Measurements from ENCODE around the gene ATG7. TPM values are rescaled to one million over a fixed set of nuclear protein-coding genes. Genes with fewer than 3 reads are reported as not detected.

Gene ATG7
- polyA plus RNA-seq, 10 donors: 10.7 to 18.7 (median 14.0) TPM

DNA sequence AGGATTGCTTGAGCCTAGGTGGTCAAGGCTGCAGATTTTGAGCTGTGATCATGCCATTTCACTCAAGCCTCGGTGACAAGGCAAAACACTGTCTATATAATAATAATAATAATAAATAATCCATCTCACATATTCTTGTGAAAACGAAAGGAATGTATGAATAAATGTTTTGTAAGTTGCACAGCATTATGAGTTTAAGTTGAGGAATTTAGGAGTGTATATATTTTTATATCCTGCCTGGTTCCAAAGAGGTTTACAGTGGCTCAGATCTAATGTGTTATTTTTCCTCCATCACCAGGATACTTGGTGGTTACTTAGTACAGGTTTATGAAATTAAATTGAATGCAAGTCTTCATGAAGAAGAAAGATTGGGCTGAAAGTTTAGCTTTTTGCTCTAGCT, 77.2 kb downstream of the ATG7 start:
- no peak for DNase-seq

DNA sequence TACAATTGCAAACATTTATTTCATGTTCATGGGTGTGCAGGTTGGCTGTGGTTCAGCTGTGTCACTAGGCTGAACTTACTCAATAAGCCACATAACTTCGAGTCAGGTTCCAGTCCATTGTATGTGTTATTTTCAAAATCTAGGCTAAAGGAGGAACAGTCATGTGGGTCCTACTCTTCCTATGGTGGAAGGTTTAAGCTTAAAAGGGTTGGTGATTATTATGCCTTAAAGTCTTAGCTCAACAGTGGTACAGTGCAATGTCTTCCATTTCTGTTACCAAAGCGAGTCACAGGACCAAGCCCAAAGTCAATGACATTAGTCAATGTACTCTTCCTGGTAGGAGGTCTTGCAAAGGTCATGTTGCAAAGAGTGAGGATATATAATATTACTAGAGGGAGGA, 78.2 kb downstream of the ATG7 start:
- no peak for DNase-seq

GRCh38 chr3:11351451-11351850, 79.3 kb downstream of the ATG7 start:
- peak in 1 of 3 donors; percentile 11 for DNase-seq

DNA sequence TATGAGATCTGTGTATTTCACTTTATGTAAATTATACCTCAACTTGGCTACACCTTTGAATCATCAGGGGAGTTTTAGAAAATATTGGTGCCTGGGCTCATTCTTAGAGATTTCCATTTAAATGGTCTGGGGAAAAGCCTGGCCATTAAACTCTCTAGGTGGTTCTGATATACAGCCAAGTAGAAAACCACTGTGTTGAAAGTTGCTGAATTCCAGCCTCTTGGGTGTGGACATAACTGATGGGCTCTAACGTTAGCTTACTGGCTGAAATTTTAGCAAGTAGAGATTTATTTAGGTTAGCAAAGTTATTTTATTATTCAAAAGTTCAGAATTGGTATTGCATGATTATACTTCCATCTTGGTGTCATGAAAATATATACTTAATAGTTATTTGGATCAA, 84.1 kb downstream of the ATG7 start:
- DNase-seq: no peak

DNA sequence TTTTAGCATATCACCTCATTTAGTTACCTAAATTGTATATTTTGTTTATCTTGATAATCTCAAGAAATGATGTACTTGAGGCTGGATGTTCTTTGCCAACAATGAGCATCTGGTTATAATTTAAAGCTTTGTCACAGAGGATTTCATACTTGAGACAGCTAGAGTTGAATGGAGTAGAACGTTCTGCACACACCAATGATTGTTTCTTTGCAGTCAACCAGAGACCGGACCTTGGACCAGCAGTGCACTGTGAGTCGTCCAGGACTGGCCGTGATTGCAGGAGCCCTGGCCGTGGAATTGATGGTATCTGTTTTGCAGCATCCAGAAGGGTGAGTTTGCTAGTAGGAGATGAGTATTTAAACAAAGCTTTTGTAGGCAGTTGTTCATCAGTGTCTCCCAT, 90.4 kb downstream of the ATG7 start:
- peak in 1 of 3 donors; percentile 62 for DNase-seq

- no peak for DNase-seq
These were observed 91.5 kb downstream of the ATG7 start for GRCh38 chr3:11363715-11364114.

- DNase-seq: no peak
These were observed 92.0 kb downstream of the ATG7 start for GRCh38 chr3:11364181-11364580.

- peak in 2 of 3 donors; percentile 73 to 90 for DNase-seq
These were observed 95.0 kb downstream of the ATG7 start for GRCh38 chr3:11367143-11367693.

DNA sequence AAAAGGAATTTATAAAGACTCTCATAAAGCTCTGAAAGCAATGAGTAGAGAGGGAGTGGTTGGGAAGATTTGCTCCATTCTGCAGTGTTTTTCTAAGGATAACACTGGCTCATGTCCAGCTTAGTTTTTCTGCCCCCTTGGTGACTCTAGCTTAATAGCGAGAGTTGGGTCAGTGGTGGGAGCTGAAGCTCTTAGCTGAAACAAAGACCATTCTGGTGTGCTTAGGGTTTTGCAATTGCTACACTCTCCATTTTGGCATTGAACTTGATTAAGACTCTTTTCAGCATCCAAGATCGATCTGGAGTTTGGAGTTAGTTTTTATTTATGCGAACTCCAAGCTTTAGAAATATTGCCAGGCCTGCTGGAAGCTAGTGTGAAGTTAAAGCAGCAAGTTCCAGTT, 98.0 kb downstream of the ATG7 start:
- DNase-seq: peak in 2 of 3 donors; percentile 78 to 92

DNA sequence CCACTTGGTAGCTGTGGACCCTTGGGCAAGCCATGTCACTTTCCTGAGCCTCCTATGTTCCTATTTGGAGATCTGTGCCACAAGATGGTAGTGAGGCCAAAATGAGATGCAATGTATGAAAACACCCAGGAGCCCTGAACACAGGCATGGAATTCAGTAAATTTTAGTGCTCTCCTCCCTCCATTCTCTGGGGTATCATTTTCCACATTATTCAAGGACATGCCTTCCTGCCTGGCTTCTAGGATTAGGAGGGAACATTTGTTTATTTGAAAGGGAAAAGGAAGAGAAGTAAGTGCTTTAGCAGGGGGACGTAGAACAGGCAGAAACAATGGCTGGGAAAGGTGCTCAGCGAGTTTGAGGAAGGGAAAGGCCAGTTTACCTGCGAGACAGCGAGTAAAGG, 98.8 kb downstream of the ATG7 start:
- peak in 1 of 3 donors; percentile 65 for DNase-seq

GRCh38 chr3:11371747-11372146, 99.5 kb downstream of the ATG7 start:
- DNase-seq: peak in 1 of 3 donors; percentile 81

- no peak for DNase-seq
These were observed 101.0 kb downstream of the ATG7 start for GRCh38 chr3:11373235-11373634.

DNA sequence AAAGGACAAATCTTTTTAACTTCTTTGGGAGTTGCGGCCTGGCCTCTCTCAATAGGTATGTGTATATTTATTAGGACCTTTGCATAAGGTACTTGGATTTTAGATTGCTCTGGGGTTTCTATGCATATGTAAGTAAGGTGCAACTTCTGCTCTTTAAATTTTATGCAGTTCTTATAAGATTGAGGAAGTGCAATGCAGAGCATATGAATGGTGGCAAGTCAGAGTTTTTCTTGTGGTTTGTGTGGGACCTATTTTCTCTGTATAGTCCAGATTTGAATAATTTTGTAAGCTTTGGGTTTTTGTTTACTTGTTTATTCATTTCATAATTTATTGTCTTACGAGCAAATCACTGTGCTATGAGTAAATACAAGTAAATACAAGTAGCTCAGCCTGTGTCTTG, 101.5 kb downstream of the ATG7 start:
- DNase-seq: no peak

- peak in 1 of 3 donors; percentile 68 for DNase-seq
These were observed 103.3 kb downstream of the ATG7 start for GRCh38 chr3:11375333-11376088.

DNA sequence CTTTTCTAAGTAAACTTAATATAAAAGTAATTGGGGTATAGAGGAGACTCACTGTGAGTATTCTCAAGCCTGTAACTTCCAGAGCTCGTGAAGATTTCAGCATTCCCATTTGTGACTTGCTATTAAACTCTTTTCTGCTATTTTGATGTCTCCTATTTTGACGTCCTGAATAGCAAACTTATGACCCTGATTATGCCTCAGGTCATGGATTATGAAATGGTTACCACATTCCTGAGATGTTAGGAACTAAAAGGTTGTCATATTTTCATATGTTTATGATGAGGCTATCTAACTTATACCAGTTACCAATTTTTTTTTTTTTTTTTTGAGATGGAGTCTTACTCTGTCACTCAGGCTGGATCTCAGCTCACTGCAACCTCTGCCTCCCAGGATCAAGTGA, 105.5 kb downstream of the ATG7 start:
- DNase-seq: no peak

DNA sequence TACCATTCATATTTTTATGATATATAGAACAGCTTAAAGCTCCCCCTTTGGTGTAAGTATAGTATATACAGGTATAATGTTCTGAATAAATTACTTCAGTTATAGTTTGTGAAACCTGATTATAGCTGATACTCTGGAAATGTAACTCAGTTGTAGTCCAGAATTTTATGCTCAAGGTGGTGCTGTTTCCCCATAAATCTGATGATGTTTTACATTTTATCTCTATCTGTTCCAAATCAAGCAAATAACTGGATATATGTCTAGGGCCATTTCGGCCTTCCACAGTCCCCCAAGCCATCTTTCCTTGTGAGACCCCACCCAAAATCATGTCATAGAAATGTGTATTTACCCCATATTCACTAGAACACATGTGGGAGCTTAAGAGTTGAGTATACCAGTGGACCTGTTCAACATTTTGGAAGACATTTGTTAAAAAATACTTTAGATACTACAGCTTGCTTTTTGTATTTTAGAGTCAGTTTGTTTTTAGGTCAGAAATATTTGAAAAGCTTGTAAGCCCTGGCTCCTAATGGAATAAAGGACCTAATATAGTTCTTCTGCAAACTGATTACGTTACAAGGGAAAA, 107.1 kb downstream of the ATG7 start:
- DNase-seq: peak; percentile 72 to 88 (median 73)

DNA sequence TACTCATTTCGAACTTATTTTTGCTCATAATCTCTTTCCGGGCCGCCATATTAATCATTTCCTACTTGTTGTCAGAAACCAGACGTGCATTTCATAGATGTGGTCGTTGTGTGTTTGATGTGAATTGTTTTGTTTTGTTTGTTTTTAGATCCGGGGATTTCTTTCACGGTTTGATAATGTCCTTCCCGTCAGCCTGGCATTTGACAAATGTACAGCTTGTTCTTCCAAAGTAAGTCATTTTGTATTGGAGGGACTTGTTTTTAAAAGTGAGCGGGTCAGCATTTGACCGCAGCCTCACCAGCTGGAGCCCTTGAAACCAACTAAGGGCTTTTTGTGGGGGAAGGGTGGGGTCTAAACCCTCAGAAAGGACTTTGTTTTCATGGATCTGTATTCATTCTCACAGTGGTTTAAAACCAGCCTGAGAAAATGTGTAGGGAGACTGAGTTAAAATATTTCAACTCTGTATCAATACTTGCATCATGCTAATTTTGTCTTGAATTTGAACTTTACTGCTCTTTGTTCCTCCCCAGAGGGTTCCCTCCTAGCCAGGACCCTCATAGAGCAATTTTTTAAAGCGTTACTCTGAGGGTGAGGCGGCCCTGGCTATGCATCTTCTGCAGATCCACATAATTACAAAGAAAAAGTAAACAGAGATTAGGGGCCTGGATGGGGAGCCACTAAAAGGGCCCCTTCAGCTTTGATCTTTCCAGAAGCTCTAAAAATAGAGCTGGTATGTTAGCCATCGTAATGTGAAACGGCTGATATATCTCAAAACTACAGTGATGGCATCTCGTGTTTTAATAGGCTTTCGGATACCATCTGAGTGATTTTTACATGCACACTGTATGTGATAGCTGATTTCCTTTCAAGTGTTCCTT, 107.9 kb downstream of the ATG7 start:
- peak in 1 of 3 donors; percentile 26 for DNase-seq

DNA sequence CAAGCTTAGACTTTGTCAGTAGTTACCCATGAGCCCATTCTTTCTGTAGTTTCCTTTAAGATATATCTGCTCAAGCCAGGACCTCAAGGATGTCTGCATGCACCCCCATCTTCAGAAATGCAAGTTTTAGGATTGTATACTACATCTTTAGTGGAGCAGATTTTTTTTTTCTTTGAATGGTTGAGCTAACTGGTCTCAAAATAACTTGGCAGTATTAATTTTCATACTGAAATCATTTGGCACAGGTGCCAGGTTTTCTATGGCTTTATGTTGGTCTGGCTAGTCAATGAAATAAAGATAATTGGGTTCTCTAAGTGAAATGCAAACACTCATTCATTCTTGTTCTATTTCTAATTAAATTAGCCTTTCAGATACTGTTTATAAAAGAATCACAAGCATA, 108.9 kb downstream of the ATG7 start:
- DNase-seq: no peak

GRCh38 chr3:11381563-11381962, 109.4 kb downstream of the ATG7 start:
- DNase-seq: peak in 2 of 3 donors; percentile 74 to 88

DNA sequence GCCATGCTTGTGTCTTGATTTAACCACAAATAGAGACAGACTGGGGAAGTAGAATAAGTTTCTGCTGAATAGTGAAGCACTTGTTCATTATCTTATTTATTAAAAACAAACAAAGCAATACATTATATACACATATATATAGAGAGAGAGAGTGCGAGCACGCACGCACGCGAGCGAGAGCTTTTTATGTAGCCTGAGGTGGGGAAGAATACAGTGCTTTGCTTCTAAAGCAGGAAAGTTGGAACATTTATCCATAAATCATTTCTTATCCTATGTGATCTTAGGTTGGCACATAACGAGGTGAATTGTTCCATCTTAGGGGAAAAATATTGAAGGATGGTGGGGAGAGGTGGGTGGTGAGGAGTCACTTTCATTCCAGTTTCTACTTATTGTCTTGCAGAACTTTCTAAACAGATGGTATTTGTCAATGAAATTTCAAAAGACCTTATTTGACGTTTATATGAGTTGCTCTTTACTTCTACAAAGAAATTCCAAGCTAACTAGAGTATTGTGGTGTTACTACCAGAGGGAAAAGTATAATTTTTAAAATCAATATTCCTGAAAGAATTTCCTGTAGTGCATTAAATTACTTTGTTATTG, 110.0 kb downstream of the ATG7 start:
- DNase-seq: no peak

DNA sequence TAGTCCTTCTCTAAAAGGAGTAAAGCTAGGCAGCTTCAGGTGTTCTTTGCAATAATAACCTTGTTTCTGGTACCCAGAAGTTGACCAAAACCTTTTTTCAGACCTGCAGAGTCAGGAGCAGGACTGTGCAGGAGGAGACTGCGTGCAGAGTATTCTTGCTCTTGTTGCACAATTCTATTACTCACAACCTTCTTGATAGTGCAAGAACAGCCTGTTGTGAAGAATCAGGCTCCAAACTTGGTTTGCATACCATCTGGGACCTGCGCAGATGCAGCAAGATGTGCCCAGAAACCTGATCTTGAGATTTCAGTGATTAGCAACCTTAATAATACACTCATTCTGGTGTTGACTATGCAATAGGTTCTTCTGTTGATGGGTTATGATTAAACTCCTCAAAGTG, 111.9 kb downstream of the ATG7 start:
- DNase-seq: no peak

DNA sequence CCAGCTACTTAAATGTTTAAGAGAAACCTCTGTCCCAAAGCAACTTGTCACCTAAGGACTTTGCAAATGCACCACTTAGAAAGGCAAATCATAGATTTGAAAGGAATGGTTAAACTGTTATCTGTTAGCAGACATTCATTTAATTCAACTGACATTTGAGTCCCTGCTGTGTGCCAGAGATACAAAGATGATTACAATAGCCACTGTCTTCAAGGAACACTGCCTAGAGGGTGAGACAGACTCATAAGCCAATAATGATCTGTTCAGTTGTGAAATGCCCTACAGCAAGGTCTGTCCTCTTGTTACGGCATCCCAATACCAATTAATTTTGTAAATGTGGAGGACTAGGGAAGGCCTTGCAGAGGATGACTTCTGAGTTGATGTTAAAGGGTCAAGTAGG, 113.1 kb downstream of the ATG7 start:
- DNase-seq: no peak

All from muscle of back (tissue), 11 donors.